GM12878 (cell line): ENCODE measurements around the gene ZNF285. TPM values are rescaled to one million over a fixed set of nuclear protein-coding genes. Genes with fewer than 3 reads are reported as not detected.

Source experiments
- CHD2 ChIP-seq: IDR thresholded peaks from 2 replicates; pipeline ENCODE4 v1.6.1; 2011; ENCODE audit warnings: low read depth, low read length, improper control_type of control experiment, borderline replicate concordance
- EED ChIP-seq: sonication (generic); IDR thresholded peaks from 2 replicates; pipeline ENCODE4 v1.6.1; 2016; ENCODE audit warnings: antibody characterized with exemption, low read depth
- FOXK2 ChIP-seq: fragments of 450-650 bp; IDR thresholded peaks from 2 replicates; pipeline ENCODE4 v1.6.1; 2017; ENCODE audit warnings: mild to moderate bottlenecking, moderate library complexity
- KAT2A ChIP-seq: conservative IDR thresholded peaks from 2 replicates; pipeline ENCODE4 v1.6.1; 2011; ENCODE audit warnings: low read depth, low read length; ENCODE audit not compliant: control insufficient read depth
- MYB ChIP-seq: fragments of 150-350 bp; IDR thresholded peaks from 2 replicates; pipeline ENCODE4 v1.6.1; 2014; ENCODE audit warnings: mild to moderate bottlenecking, low read depth, low read length, borderline replicate concordance
- RAD51 ChIP-seq: fragments of 450-650 bp; IDR thresholded peaks from 2 replicates; pipeline ENCODE4 v1.6.1; 2016; ENCODE audit warnings: moderate library complexity, mild to moderate bottlenecking, inconsistent platforms
- SMAD1 ChIP-seq: fragments of 450-650 bp; IDR thresholded peaks from 2 replicates; pipeline ENCODE4 v1.6.1; 2018; ENCODE audit warnings: mild to moderate bottlenecking, low read depth; ENCODE audit not compliant: partially characterized antibody
- STAT3 ChIP-seq: IDR thresholded peaks from 2 replicates; pipeline ENCODE4 v1.6.1; 2011; ENCODE audit warnings: low read depth, low read length, improper control_type of control experiment
- polyA plus RNA-seq, 11 experiments: library from polyadenylated mRNA; depleted of rRNA in 4 of 11; unstranded in 6 of 11; stranded (reverse) in 5 of 11; fragments of >200 nt; fragmentation: Nextera tagmentation in 4 of 11; fragmentation: Illumina TruSeq in 1 of 11; extraction: Ambion mirVana in 4 of 11; extraction: Trizol in 1 of 11; gene quantifications; 1 replicate in 1 of 11; 2 replicates in 10 of 11; pipeline versions ENCODE4 v1.2.1 to v1.2.3, GENCODE V29; 2011 to 2016; ENCODE audit warnings: inconsistent platforms in 2 of 11, missing spikeins in 2 of 11, low read depth in 1 of 11
- total RNA-seq, 4 experiments: library from RNA; depleted of rRNA in 3 of 4; stranded (reverse); fragments of >200 nt in 3 of 4; fragmentation: Illumina TruSeq in 1 of 4; extraction: Trizol in 1 of 4; gene quantifications; 2 replicates each; pipeline versions ENCODE4 v1.2.1 to v1.2.3, GENCODE V29; 2013 to 2021
- TF ChIP-seq, protein P1 (sequence below): fragments of 450-650 bp; IDR thresholded peaks from 2 replicates; pipeline ENCODE4 v1.6.1; 2017; ENCODE audit warnings: borderline replicate concordance
- TF ChIP-seq, protein P2 (sequence below): fragments of 450-650 bp; IDR thresholded peaks from 2 replicates; pipeline ENCODE4 v1.6.1; 2017; ENCODE audit warnings: mild to moderate bottlenecking, low read depth, inconsistent platforms; ENCODE audit not compliant: poor library complexity, severe bottlenecking
- TF ChIP-seq, protein P3 (sequence below): fragments of 450-650 bp; formaldehyde crosslinking; IDR thresholded peaks from 2 replicates; pipeline ENCODE4 v1.4.0; 2022; ENCODE audit warnings: mild to moderate bottlenecking, moderate library complexity

ZNF285 gene
- total and polyA plus RNA-seq, 10 of the 15 experiments (the other 5 are each of a cell fraction or from before 2014, with no cell fraction given), result 0.02 to 0.40 (median 0.28) TPM; not detected in 3

DNA sequence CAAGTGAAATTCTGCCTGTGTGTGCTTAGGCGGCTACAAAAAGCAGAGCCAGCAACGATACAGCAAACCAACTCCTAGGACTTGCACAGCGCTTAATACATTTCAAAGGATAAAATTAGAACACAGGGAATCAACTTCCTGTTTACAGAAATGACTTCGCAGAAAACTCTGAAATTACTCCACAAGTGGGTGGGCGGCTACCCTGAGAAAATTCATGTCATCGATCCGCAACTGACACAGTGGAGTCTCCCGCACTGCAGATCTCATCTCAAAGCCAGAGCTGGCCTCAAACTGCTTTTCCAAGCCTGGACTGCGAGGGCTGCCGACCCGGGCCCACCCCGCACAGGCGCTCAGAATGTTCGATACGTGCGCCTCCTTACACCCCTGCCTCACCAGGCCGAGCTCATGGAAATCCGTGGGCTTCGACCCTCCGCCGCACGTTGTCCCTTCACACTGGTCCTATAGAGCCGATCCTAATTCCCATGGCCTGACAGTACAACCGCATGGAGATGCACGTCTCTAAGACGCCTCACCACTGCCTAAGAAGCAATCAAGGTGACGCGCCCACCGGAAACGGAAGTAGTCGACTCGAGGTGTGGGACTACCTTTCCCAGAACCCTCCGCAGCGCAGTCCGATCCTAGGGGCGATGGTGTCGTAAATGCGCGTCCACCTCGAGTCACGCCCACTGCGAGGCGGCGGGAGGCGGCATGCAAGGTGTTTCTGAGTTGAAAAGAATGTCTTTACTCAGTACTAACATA lies 46.7 kb upstream of the ZNF285 start, which contains the start of gene ZNF229 (continued):
- TF ChIP-seq EED (no peak), FOXK2 (no peak), STAT3 (no peak), KAT2A (no peak), MYB (no peak), RAD51 (no peak), SMAD1 (no peak), CHD2 (no peak)
- TF ChIP-seq, protein P1, sequence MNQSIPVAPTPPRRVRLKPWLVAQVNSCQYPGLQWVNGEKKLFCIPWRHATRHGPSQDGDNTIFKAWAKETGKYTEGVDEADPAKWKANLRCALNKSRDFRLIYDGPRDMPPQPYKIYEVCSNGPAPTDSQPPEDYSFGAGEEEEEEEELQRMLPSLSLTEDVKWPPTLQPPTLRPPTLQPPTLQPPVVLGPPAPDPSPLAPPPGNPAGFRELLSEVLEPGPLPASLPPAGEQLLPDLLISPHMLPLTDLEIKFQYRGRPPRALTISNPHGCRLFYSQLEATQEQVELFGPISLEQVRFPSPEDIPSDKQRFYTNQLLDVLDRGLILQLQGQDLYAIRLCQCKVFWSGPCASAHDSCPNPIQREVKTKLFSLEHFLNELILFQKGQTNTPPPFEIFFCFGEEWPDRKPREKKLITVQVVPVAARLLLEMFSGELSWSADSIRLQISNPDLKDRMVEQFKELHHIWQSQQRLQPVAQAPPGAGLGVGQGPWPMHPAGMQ, result no peak
- TF ChIP-seq, protein P2, sequence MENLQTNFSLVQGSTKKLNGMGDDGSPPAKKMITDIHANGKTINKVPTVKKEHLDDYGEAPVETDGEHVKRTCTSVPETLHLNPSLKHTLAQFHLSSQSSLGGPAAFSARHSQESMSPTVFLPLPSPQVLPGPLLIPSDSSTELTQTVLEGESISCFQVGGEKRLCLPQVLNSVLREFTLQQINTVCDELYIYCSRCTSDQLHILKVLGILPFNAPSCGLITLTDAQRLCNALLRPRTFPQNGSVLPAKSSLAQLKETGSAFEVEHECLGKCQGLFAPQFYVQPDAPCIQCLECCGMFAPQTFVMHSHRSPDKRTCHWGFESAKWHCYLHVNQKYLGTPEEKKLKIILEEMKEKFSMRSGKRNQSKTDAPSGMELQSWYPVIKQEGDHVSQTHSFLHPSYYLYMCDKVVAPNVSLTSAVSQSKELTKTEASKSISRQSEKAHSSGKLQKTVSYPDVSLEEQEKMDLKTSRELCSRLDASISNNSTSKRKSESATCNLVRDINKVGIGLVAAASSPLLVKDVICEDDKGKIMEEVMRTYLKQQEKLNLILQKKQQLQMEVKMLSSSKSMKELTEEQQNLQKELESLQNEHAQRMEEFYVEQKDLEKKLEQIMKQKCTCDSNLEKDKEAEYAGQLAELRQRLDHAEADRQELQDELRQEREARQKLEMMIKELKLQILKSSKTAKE, result no peak
- TF ChIP-seq, protein P3, sequence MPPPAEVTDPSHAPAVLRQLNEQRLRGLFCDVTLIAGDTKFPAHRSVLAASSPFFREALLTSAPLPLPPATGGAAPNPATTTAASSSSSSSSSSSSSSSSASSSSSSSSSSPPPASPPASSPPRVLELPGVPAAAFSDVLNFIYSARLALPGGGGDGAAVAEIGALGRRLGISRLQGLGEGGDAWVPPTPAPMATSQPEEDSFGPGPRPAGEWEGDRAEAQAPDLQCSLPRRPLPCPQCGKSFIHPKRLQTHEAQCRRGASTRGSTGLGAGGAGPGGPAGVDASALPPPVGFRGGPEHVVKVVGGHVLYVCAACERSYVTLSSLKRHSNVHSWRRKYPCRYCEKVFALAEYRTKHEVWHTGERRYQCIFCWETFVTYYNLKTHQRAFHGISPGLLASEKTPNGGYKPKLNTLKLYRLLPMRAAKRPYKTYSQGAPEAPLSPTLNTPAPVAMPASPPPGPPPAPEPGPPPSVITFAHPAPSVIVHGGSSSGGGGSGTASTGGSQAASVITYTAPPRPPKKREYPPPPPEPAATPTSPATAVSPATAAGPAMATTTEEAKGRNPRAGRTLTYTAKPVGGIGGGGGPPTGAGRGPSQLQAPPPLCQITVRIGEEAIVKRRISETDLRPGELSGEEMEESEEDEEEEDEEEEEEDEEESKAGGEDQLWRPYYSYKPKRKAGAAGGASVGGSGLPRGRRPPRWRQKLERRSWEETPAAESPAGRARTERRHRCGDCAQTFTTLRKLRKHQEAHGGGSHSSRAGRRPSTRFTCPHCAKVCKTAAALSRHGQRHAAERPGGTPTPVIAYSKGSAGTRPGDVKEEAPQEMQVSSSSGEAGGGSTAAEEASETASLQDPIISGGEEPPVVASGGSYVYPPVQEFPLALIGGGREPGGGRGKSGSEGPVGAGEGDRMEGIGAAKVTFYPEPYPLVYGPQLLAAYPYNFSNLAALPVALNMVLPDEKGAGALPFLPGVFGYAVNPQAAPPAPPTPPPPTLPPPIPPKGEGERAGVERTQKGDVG (CRISPR knock-in tag), result no peak
